ENCODE results near the gene SUSD6.

GRCh38 chr14:69594846-69595245 lies 16.6 kb upstream of the SUSD6 start:
- TF ChIP-seq POLR2A (IDR thresholded peaks at IDR 0.05), result no peak
- no peak for TF ChIP-seq CTCF (IDR thresholded peaks at IDR 0.05)
